Measurements from ENCODE around the gene GLCE.

The GLCE gene

DNA sequence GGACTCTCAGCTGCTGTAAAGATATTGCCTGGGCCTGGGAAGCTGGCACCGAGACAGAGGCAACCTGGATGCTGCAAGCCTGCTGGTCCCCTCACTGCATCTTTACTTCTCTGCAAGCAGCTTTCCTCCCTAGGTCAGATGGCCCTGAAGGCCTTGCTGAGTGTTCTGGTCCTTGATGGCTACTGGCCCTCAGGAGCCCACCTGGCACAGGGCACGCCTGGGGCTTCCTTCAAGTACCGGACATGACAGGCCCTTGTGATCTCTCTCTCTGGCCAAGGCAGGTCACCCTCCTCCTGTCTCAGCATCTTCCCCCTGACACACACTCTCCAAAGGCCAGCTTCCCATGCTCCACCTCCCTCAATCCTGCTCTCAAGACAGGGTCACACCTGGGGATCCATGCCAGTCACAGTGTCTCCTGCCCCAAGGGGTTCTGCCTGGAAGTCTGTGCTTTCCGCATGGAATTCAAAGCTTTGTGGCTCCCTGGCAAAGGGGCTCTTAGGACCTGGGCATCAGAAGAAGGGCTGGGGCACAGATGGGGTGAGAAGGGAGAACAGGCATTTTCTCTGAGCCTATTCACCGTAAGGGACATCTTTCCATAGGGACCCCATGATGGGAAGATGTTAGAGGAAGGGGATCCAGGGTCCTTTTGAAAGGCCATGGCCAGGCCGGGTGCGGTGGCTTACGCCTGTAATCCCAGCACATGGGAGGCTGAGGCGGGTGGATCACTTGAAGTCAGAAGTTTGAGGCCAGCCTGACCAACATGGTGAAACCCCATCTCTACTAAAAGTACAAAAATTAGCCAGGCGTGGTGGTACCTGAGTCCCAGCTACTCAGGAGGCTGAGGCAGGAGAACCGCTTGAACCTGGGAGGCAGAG lies 133.5 kb downstream of the GLCE start:
- TF ChIP-seq, protein P1, sequence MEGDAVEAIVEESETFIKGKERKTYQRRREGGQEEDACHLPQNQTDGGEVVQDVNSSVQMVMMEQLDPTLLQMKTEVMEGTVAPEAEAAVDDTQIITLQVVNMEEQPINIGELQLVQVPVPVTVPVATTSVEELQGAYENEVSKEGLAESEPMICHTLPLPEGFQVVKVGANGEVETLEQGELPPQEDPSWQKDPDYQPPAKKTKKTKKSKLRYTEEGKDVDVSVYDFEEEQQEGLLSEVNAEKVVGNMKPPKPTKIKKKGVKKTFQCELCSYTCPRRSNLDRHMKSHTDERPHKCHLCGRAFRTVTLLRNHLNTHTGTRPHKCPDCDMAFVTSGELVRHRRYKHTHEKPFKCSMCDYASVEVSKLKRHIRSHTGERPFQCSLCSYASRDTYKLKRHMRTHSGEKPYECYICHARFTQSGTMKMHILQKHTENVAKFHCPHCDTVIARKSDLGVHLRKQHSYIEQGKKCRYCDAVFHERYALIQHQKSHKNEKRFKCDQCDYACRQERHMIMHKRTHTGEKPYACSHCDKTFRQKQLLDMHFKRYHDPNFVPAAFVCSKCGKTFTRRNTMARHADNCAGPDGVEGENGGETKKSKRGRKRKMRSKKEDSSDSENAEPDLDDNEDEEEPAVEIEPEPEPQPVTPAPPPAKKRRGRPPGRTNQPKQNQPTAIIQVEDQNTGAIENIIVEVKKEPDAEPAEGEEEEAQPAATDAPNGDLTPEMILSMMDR (IDR thresholded peaks at IDR 0.05), result no peak

DNA sequence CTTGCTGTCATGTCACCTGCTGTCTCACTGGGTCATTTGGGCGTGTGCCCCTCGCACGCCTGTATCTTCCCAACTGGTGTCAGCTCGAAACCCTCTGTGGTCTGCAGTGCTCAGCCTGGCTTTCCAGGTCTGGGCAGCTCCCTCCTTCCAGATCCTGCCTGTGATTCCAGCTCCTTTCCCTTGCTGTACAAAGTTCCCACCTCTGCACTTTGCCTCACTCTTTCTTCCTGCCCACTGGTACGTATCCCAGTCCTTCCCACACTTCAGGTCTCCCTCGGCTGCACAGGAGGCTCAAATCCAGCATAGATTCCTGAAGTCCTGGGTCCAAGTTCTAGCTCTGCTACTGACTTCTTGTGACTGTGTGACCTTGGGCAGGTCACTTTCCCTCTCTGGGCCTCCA lies 136.2 kb downstream of the GLCE start:
- H3K4me3 ChIP-seq, result no peak overlapping the region
- DNase-seq (ENCODE audit: low spot score), result no peak
- TF ChIP-seq, protein P1 (IDR thresholded peaks at IDR 0.05), result no peak
- no peak overlapping the region for H3K27ac ChIP-seq

More for the DNA sequence above, 133.5 kb downstream of the GLCE start:
- Histone ChIP-seq H3K4me3 (no peak overlapping the region), H3K27ac (no peak overlapping the region)
- no peak for DNase-seq (ENCODE audit: low spot score)

DNA sequence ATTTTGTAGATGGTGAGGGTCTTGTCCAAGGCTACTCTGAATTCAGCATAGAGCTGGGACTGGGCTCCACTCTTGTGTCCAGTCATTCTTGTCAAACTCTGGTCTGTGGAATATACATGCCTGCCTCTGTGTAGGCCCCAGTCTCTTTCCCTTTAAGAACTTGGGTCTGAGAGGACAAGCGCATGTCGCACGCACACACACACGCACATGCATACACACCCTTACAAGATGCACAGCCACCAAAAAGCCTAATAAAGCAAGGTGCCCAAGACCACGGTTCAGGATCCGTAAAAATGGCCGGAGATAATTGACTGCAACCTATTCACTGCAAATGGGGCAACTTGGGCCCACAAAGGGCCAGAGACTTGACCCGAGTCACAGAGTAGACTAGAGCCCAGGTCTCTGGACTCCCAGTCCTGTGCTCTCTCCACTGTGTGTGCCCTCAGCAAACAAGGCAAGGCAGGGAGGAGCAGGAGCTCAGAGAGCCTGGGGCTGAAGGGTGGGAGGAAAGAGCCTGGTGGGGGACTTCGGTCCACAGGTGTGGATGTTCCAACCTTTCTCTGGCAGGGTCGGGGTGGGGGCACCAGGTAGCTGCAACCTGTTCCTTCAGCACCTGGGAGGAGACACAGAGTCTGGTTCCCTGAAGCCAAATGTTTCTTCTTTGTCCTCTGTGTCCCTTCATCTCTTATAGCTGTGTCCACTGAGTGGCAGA lies 137.4 kb downstream of the GLCE start:
- Histone ChIP-seq H3K4me3 (no peak overlapping the region), H3K27ac (no peak overlapping the region)
- DNase-seq (ENCODE audit: low spot score), result no peak
- TF ChIP-seq, protein P1 (IDR thresholded peaks at IDR 0.05), result no peak

DNA sequence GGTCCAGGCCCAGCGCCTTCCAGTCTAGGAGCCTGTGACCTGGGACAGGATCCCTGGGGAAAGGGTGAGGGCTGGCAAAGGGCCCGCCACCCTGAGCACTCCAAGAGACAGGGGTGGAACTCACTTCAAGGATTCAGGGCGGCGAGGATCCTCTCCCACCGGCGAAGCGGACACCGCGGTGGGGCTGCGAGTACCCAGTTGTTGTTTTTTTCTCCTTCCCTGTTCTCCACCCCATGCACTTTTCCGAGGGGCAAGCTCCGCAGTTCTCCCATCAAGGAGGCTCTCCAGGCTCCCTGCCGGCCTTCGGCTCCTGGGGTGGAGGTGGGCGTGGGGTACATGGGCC lies 137.9 kb downstream of the GLCE start:
- peak overlapping the region; percentile 78 for H3K4me3 ChIP-seq
- H3K27ac ChIP-seq, result no peak overlapping the region
- DNase-seq (ENCODE audit: low spot score), result no peak
- TF ChIP-seq, protein P1 (IDR thresholded peaks at IDR 0.05), result no peak

DNA sequence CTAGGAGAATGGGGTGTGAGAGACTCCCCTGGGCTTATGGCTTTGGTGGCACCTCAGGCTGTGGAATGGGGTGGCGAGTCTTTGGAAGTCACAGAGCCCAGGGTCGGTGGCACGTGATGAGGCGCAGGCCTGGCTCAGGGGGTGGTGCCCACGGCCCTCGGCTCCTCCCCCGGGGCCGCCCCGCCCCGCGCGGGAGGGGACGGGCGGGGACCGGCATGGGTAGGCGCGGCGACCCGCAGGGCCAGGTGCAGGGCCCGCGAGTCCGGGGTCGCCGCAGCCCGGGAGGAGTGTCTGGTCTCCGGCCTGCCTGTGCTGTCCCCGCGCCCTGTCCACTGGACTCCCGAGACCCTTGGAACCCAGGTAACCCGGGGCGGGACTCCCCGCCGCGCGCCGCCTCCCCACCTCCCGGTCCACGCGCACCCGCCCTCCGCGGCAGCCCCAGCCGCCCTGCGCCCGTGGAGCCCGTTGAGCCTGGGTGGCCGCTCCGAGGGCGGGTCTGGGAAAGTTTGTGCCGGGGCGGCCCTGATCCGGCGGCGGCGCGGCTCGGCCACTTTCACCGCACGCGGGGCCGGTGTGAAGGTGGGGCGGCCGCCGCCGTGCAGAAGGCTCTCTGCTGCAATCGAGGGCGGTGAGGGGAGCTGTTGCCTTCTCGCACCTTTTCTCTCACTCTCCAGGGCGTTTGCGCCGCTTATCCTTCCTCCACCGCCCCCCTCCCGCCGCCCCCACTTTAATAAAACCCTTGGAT lies 138.4 kb downstream of the GLCE start, which contains the start of gene PAQR5:
Gene PAQR5, plus strand, starts transcription at position 216 of the 745 bp plus-strand sequence. CDS start 61,169 bp downstream, outside the sequence.
- TF ChIP-seq, protein P1 (IDR thresholded peaks at IDR 0.05), result no peak
- no peak within 1 kb of the TSS for H3K27ac ChIP-seq
- peak within 1 kb of the TSS; percentile 78 for H3K4me3 ChIP-seq
- no peak for DNase-seq (ENCODE audit: low spot score)

DNA sequence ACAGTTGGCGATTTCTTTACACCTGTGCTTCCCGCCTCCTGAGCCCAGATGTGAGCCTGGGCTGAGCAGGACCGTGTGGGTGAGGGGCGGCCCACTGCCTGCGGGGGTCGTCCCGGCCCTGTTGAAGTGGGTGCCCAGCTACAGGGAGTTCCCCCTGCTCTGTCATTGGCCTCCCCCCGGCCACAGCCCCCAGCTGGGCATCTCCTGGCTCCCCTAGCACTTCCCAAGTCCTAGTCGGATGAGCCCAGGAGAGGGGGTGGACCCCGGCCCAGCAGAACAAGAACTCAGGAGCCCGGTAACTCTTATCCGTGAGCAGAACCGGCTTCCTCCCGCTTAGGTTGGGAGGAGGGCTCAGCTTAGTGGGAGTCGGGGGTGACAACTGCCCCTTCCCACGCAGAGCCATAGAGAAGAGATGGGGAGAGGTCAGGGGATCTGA lies 139.0 kb downstream of the GLCE start:
- peak overlapping the region; percentile 78 for H3K4me3 ChIP-seq
- DNase-seq (ENCODE audit: low spot score), result no peak
- TF ChIP-seq, protein P1 (IDR thresholded peaks at IDR 0.05), result no peak
- no peak overlapping the region for H3K27ac ChIP-seq

All from coronary artery (tissue), 2 donors.